Effector CD8-positive, alpha-beta T cell (primary cell): ENCODE results near the gene ASPHD2.
A peak's percentile ranks its signal among the peaks of the same experiment; 100 is the strongest.

Experiments
- DNase-seq: peaks from one replicate; lab custom pipeline; 2025; lab: John Stamatoyannopoulos, UW

ASPHD2 gene

GRCh38 chr22:26446808-26447515, 17.9 kb downstream of the ASPHD2 start:
- no peak for DNase-seq

- no peak for DNase-seq
Observed at GRCh38 chr22:26447584-26448329, 18.7 kb downstream of the ASPHD2 start.

- DNase-seq, result no peak
Observed at GRCh38 chr22:26448334-26448733, 19.3 kb downstream of the ASPHD2 start.

GRCh38 chr22:26448941-26449340, 19.9 kb downstream of the ASPHD2 start:
- no peak for DNase-seq

GRCh38 chr22:26450453-26451185, 21.6 kb downstream of the ASPHD2 start:
- no peak for DNase-seq

GRCh38 chr22:26452236-26453016, 23.4 kb downstream of the ASPHD2 start:
- DNase-seq, result no peak

GRCh38 chr22:26453216-26453615, 24.2 kb downstream of the ASPHD2 start:
- DNase-seq, result no peak

- DNase-seq, result no peak
Observed at GRCh38 chr22:26453812-26454500, 24.9 kb downstream of the ASPHD2 start.

GRCh38 chr22:26457661-26458272, 28.7 kb downstream of the ASPHD2 start:
- no peak for DNase-seq

GRCh38 chr22:26460202-26460601, 31.1 kb downstream of the ASPHD2 start:
- no peak for DNase-seq

GRCh38 chr22:26461188-26461810, 32.2 kb downstream of the ASPHD2 start:
- DNase-seq, result peak; percentile 24

GRCh38 chr22:26462051-26462450, 33.0 kb downstream of the ASPHD2 start:
- DNase-seq, result no peak

- DNase-seq, result no peak
Observed at GRCh38 chr22:26462641-26463040, 33.6 kb downstream of the ASPHD2 start.

- DNase-seq, result no peak
Observed at GRCh38 chr22:26463101-26463661, 34.1 kb downstream of the ASPHD2 start.

- DNase-seq, result no peak
Observed at GRCh38 chr22:26463688-26464087, 34.6 kb downstream of the ASPHD2 start.

GRCh38 chr22:26464312-26464711, 35.3 kb downstream of the ASPHD2 start:
- no peak for DNase-seq

- no peak for DNase-seq
Observed at GRCh38 chr22:26466196-26466595, 37.1 kb downstream of the ASPHD2 start.

GRCh38 chr22:26470807-26471206, 41.7 kb downstream of the ASPHD2 start:
- no peak for DNase-seq

GRCh38 chr22:26471522-26471921, 42.5 kb downstream of the ASPHD2 start:
- DNase-seq, result no peak

- no peak for DNase-seq
Observed at GRCh38 chr22:26474682-26475081, 45.6 kb downstream of the ASPHD2 start.
